Loucy (cell line): ENCODE data around the gene CKM.

Experiments
- CTCF ChIP-seq: fragments of 200-600 bp; sonication (generic); conservative IDR thresholded peaks from 2 replicates; pipeline ENCODE4 v1.5.1; 2014; ENCODE audit warnings: mild to moderate bottlenecking, antibody characterized with exemption, low read length
- EZH2phosphoT487 ChIP-seq: fragments of 200-600 bp; IDR thresholded peaks from 2 replicates; pipeline ENCODE4 v1.6.1; 2018; ENCODE audit warnings: antibody characterized with exemption, mild to moderate bottlenecking, moderate library complexity, borderline replicate concordance

GRCh38 chr19:45293682-45294081, 29.0 kb downstream of the CKM start:
- TF ChIP-seq CTCF: no peak
- no peak for TF ChIP-seq EZH2phosphoT487
